ENCODE measurements around the gene ALKBH7.
"Not testable (repeated sequence)": the region's sequence is repeated elsewhere in the genome, so short reads cannot be mapped to it uniquely, and the experiment has no call there.

Gene ALKBH7

DNA sequence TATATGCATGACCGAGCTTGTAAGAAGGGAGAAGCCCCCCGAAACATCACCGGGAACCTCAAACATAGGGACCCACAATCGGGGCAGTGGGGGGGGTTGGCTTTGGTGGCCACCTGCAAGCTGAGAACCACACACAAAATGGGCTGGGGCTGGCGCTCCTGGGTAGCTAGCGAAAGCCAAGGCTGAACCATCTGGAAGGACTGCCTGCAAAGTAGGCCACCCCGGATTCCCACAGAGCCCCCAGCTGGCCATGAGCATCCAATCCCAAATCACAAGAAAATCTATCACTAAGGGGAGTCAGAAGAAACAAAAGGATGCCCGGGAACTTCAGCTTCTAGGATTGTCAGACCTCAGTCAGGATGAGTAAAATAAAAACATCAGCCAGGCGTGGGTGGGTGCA lies 5.9 kb downstream of the ALKBH7 start:
- Mint-ChIP-seq H3K4me3 (no peak overlapping the region), H3K9me3 (ENCODE audit: low read depth) (no peaks in the 10 kb centered on the region), H3K36me3 (peaks cover 7% of the 10 kb centered on the region), H3K27me3 (no peaks in the 10 kb centered on the region), H3K4me1 (ENCODE audit: low read depth) (peaks cover 3% of the 10 kb centered on the region), H3K27ac (no peak overlapping the region)

- no peaks in the 10 kb centered on the region for H3K9me3 Mint-ChIP-seq (ENCODE audit: low read depth)
- H3K36me3 Mint-ChIP-seq, result peaks cover 7% of the 10 kb centered on the region
- H3K27me3 Mint-ChIP-seq, result no peaks in the 10 kb centered on the region
- H3K4me3 Mint-ChIP-seq, result no peak overlapping the region
- H3K4me1 Mint-ChIP-seq (ENCODE audit: low read depth), result no peaks in the 10 kb centered on the region
- H3K27ac Mint-ChIP-seq, result no peak overlapping the region
These were observed 7.2 kb downstream of the ALKBH7 start for GRCh38 chr19:6379744-6380143.

DNA sequence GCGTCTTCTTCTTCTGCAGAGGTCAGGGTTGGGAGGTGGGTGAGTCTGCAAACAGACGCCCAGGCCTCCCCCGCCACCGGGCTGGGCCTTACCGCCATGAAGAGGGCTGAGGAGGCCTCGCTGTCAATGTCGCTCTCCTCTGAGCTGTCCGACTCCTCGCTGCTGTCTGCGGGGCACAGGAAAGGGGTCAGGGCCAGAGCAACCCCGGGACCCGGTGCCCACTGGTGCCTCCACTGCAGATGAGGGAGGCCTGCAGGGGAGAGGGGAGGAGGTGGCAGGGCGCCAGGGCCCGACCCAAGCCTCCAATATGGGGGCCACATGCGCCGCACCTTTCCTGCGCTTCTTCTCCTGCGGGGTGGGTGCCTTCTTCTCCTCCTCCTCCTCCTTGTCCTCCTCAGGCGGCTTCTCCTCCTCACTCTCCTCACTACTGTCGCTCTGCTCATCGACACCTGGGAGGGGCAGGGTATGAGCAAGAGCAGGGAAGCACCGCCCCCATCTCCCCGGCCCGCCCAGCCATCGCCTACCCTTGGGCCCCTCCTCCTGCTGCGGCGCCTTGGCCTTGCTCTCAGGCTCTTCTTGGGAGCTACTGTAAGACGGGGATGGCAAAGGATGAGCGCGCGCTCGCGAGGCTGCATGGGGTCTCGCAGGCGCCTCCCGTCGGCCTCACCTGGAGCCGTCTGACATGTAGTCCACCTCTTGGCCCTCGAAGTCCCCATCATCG lies 8.6 kb downstream of the ALKBH7 start:
- no peak overlapping the region for H3K27ac Mint-ChIP-seq
- H3K36me3 Mint-ChIP-seq, result peaks cover 7% of the 10 kb centered on the region
- H3K27me3 Mint-ChIP-seq, result no peaks in the 10 kb centered on the region
- H3K9me3 Mint-ChIP-seq (ENCODE audit: low read depth), result no peaks in the 10 kb centered on the region
- no peaks in the 10 kb centered on the region for H3K4me1 Mint-ChIP-seq (ENCODE audit: low read depth)
- H3K4me3 Mint-ChIP-seq, result no peak overlapping the region

- Mint-ChIP-seq H3K27me3 (no peaks in the 10 kb centered on the region), H3K4me1 (ENCODE audit: low read depth) (no peaks in the 10 kb centered on the region)
These were observed 10.6 kb downstream of the ALKBH7 start for GRCh38 chr19:6383188-6383587.

DNA sequence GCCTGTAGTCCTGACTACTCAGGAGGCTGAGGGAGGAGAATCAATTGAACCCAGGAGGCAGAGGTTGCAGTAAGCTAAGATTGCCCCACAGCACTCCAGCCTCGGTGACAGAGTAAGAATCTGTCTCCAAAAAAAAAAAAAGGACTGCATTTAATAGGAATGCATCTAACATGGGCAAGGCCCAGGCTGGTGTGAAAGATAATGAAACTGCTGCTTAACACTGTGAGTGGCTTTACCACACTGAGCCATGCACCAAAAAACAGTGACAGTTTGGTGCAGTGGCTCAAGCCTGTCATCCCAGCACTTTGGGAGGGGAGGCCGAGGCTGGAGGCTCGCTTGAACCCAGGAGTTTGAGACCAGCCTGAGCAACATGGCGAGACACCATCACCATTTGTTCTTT lies 11.8 kb downstream of the ALKBH7 start:
- Mint-ChIP-seq H3K27ac (no peak overlapping the region), H3K9me3 (ENCODE audit: low read depth) (no peaks in the 10 kb centered on the region)

More at GRCh38 chr19:6383188-6383587, 10.6 kb downstream of the ALKBH7 start:
- Mint-ChIP-seq H3K9me3 (ENCODE audit: low read depth) (no peaks in the 10 kb centered on the region), H3K36me3 (peaks cover 7% of the 10 kb centered on the region), H3K4me3 (no peak overlapping the region), H3K27ac (no peak overlapping the region)

DNA sequence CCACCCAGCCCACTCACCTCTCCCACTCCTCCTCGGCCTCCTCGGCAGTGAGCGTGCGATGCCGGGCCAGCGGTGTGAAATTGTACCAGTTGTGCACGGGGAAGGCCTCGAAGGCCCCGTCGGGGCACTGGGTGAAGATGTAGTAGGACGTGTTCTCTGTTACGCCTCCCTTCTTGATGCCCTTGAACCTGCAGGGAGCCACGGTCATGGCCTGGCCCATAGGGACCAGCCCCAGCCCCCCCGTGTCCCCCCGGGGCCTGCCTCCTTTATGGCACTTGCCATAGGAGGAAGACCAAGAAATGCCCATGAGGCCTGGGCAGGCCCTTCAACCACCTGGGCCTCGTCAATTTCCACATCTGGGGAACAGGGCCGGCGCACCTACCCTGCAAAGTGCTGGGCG lies 14.8 kb downstream of the ALKBH7 start:
- peaks cover 10% of the 10 kb centered on the region for H3K36me3 Mint-ChIP-seq
- no peak overlapping the region for H3K27ac Mint-ChIP-seq
- H3K27me3 Mint-ChIP-seq, result no peaks in the 10 kb centered on the region
- no peak overlapping the region for H3K4me3 Mint-ChIP-seq
- no peaks in the 10 kb centered on the region for H3K9me3 Mint-ChIP-seq (ENCODE audit: low read depth)
- peaks cover 12% of the 10 kb centered on the region for H3K4me1 Mint-ChIP-seq (ENCODE audit: low read depth)

More for the DNA sequence above, 11.8 kb downstream of the ALKBH7 start:
- Mint-ChIP-seq H3K4me1 (ENCODE audit: low read depth) (no peaks in the 10 kb centered on the region), H3K36me3 (peaks cover 7% of the 10 kb centered on the region), H3K4me3 (no peak overlapping the region), H3K27me3 (no peaks in the 10 kb centered on the region)

- Mint-ChIP-seq H3K9me3 (ENCODE audit: low read depth) (no peaks in the 10 kb centered on the region), H3K27me3 (no peaks in the 10 kb centered on the region), H3K36me3 (peaks cover 5% of the 10 kb centered on the region), H3K27ac (peak overlapping the region; percentile 93), H3K4me3 (peak overlapping the region; percentile 95), H3K4me1 (ENCODE audit: low read depth) (peaks cover 20% of the 10 kb centered on the region)
These were observed 19.9 kb downstream of the ALKBH7 start for GRCh38 chr19:6392221-6393073.

DNA sequence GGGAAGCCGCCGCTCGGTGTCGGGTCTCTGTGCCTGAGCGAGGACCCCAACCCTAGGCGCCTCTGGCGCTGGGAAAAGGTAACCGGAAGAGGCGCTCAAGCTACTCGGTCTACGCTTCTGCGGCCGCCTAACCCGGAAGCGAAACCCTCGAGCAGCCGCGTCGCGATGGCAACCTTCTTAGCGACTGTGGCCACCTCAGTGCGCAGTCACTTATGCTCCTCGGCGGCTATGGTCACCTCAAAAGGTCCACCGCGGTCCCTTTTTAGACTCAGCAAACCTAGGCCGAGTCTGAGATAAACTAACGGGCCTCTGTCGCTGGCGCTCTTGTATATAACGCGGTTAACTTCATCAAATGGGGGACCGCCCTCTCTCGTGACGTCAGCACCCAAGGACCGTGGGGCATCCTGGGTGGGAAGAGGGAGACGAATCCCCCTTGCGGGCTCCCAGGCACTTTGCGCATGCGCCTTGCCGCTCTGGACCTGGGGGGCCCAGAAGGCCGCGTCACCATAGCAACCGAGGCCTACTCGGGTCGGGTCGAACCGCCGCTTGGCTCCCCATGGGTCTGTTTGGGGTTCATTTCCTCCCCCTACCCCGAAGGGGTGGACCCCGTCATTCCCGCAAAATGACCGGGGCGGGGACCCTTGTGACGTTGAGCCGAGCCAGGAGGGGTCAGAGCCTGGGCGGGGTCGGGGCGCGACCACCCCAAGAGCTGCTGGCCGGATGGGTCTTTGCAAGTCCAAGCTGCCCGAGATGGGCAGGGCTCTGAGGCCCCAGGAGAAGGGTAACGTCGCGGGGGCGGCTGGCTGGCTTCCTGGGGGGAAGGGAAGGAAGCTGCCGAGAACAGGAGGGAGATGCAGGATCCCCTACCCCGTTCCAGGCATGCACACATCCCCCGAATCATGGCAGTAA lies 20.7 kb downstream of the ALKBH7 start, which contains the start of gene GTF2F1:
TSS of gene GTF2F1 (minus strand) at position 91 of the 909 bp plus-strand sequence. CDS start 169 bp downstream, outside the sequence.
- Mint-ChIP-seq H3K9me3 (ENCODE audit: low read depth) (no peaks in the 10 kb centered on the region), H3K27ac (peak within 1 kb of the TSS; percentile 93), H3K4me3 (peak within 1 kb of the TSS; percentile 95), H3K36me3 (peaks cover 5% of the 10 kb centered on the region), H3K4me1 (ENCODE audit: low read depth) (peaks cover 20% of the 10 kb centered on the region), H3K27me3 (no peaks in the 10 kb centered on the region)

GRCh38 chr19:6393983-6394412 lies 21.4 kb downstream of the ALKBH7 start:
- peaks cover 5% of the 10 kb centered on the region for H3K36me3 Mint-ChIP-seq
- H3K4me3 Mint-ChIP-seq, result peak overlapping the region; percentile 95
- H3K9me3 Mint-ChIP-seq (ENCODE audit: low read depth), result no peaks in the 10 kb centered on the region
- peak overlapping the region; percentile 93 for H3K27ac Mint-ChIP-seq
- no peaks in the 10 kb centered on the region for H3K27me3 Mint-ChIP-seq
- peaks cover 20% of the 10 kb centered on the region for H3K4me1 Mint-ChIP-seq (ENCODE audit: low read depth)

- Mint-ChIP-seq H3K36me3 (peaks cover 5% of the 10 kb centered on the region), H3K27ac (peak overlapping the region; percentile 72)
These were observed 22.2 kb downstream of the ALKBH7 start for GRCh38 chr19:6394831-6395230.

DNA sequence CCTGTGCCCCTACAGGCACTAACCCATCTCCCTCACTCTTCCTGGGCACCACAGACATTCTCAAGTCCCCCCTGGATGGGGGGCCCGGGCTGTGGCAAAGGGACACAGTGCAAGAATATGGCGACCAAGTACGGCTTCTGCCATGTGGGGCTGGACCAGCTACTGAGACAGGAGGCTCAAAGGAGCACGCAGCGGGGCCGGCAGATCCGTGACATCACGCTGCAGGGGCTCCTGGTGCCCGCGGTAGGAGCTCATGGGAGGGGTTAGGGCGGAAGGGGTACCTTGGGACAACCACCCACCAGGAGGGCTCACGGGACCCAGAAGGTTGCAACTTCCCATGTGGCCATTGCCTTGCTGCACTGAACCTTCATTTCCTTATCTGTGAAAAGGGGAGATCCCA lies 23.7 kb downstream of the ALKBH7 start:
- peaks cover 2% of the 10 kb centered on the region for H3K36me3 Mint-ChIP-seq
- no peak overlapping the region for H3K4me3 Mint-ChIP-seq
- peaks cover 17% of the 10 kb centered on the region for H3K4me1 Mint-ChIP-seq (ENCODE audit: low read depth)
- H3K27me3 Mint-ChIP-seq, result no peaks in the 10 kb centered on the region
- H3K9me3 Mint-ChIP-seq (ENCODE audit: low read depth), result no peaks in the 10 kb centered on the region
- H3K27ac Mint-ChIP-seq, result no peak overlapping the region

More at GRCh38 chr19:6394831-6395230, 22.2 kb downstream of the ALKBH7 start:
- Mint-ChIP-seq H3K27me3 (no peaks in the 10 kb centered on the region), H3K4me3 (peak overlapping the region; percentile 44), H3K9me3 (ENCODE audit: low read depth) (no peaks in the 10 kb centered on the region), H3K4me1 (ENCODE audit: low read depth) (peaks cover 20% of the 10 kb centered on the region)

DNA sequence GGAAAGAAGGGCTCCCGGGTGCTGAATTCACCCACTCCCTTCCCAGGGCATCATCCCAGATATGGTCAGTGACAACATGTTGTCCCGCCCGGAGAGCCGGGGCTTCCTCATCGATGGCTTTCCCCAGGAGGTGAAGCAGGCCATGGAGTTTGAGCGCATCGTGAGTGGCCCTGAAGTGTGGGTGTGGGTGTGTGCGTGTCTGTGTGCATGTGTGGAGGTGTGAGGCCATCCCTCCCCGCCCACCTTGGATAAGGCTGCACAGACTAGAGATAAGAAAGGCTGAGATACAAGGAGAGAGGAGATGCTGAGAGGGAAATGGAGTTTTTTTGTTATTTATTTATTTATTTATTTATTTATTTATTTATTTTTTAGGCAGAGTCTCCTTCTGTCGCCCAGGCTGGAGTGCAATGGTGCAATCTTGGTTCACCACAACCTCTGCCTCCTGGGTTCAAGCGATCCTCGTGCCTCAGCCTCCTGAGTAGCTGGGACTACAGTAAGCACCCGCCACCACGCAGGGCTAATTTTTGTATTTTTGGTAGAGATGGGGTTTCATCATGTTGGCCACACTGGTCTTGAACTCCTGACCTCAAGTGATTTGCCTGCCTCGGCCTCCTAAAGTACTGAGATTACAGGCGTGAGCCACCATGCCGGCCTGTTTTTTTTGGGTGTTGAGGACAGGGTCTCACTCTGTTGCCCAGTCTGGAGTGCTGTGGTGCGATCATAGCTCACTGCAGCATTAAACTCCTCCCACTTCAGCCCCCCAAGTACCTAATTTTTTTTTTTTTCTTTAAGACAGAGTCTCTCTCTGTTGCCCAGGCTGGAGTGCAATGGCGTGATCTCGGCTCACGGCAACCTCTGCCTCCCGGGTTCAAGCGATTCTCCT lies 27.7 kb downstream of the ALKBH7 start:
- H3K4me3 Mint-ChIP-seq; H3K9me3 Mint-ChIP-seq (ENCODE audit: low read depth); H3K4me1 Mint-ChIP-seq (ENCODE audit: low read depth); H3K27ac Mint-ChIP-seq; H3K27me3 Mint-ChIP-seq; H3K36me3 Mint-ChIP-seq: not testable (repeated sequence)

- Mint-ChIP-seq H3K4me3 (no peak overlapping the region), H3K9me3 (ENCODE audit: low read depth) (no peaks in the 10 kb centered on the region), H3K27me3 (no peaks in the 10 kb centered on the region), H3K36me3 (no peaks in the 10 kb centered on the region), H3K27ac (no peak overlapping the region), H3K4me1 (ENCODE audit: low read depth) (no peaks in the 10 kb centered on the region)
These were observed 29.5 kb downstream of the ALKBH7 start for GRCh38 chr19:6402058-6402457.

Measured in activated naive CD8-positive, alpha-beta T cell (primary cell).